GM20000 (cell line): ENCODE measurements around the gene RIPK4.

Experiments
- DNase-seq: peaks from one replicate; pipeline ENCODE4 v3.0.0; 2012; ENCODE audit warnings: low spot score
- CTCF ChIP-seq: IDR thresholded peaks from 2 replicates; pipeline ENCODE4 v1.5.1; 2012; ENCODE audit warnings: mild to moderate bottlenecking, control low read depth; ENCODE audit errors: extremely low read depth, missing control alignments

Gene RIPK4

GRCh38 chr21:41733951-41734689 lies 32.7 kb downstream of the RIPK4 start:
- no peak for DNase-seq
- no peak for TF ChIP-seq CTCF

- no peak for TF ChIP-seq CTCF
- DNase-seq = no peak
Observed at GRCh38 chr21:41731081-41731480, 35.8 kb downstream of the RIPK4 start.

GRCh38 chr21:41730367-41730765 lies 36.5 kb downstream of the RIPK4 start:
- TF ChIP-seq CTCF = no peak
- no peak for DNase-seq

GRCh38 chr21:41729701-41730366 lies 37.0 kb downstream of the RIPK4 start:
- no peak for TF ChIP-seq CTCF

GRCh38 chr21:41727784-41728763 lies 38.8 kb downstream of the RIPK4 start:
- DNase-seq = no peak
- no peak for TF ChIP-seq CTCF

More at GRCh38 chr21:41729701-41730366, 37.0 kb downstream of the RIPK4 start:
- DNase-seq = no peak

- DNase-seq = no peak
- TF ChIP-seq CTCF = no peak
Observed at GRCh38 chr21:41726970-41727783, 39.7 kb downstream of the RIPK4 start.
